ENCODE data around the gene PLCH1.

PLCH1 gene

GRCh38 chr3:155741603-155742002, 3.3 kb downstream of the PLCH1 start:
- no peak overlapping the region for H3K27ac ChIP-seq (replicated peaks)
- peaks cover 4% of the 10 kb centered on the region for H3K27me3 ChIP-seq (ENCODE audit: insufficient read depth, poor library complexity, severe bottlenecking)
- no peak overlapping the region for H3K4me3 ChIP-seq (replicated peaks; ENCODE audit: insufficient read depth, low read length)
- no peak for DNase-seq (ENCODE audit: low read depth in 1 of 2, low spot score in 1 of 2)
- no peak for TF ChIP-seq POLR2AphosphoS5 (IDR thresholded peaks at IDR 0.05; ENCODE audit: low read depth)
- TF ChIP-seq SPI1 (IDR thresholded peaks at IDR 0.05; ENCODE audit: borderline replicate concordance, low read depth): no peak
- TF ChIP-seq CTCF (IDR thresholded peaks at IDR 0.05; ENCODE audit: insufficient read depth, low read length): no peak
- no peak for TF ChIP-seq GABPA (IDR thresholded peaks at IDR 0.05; ENCODE audit: low read depth)
- TF ChIP-seq, protein P1, sequence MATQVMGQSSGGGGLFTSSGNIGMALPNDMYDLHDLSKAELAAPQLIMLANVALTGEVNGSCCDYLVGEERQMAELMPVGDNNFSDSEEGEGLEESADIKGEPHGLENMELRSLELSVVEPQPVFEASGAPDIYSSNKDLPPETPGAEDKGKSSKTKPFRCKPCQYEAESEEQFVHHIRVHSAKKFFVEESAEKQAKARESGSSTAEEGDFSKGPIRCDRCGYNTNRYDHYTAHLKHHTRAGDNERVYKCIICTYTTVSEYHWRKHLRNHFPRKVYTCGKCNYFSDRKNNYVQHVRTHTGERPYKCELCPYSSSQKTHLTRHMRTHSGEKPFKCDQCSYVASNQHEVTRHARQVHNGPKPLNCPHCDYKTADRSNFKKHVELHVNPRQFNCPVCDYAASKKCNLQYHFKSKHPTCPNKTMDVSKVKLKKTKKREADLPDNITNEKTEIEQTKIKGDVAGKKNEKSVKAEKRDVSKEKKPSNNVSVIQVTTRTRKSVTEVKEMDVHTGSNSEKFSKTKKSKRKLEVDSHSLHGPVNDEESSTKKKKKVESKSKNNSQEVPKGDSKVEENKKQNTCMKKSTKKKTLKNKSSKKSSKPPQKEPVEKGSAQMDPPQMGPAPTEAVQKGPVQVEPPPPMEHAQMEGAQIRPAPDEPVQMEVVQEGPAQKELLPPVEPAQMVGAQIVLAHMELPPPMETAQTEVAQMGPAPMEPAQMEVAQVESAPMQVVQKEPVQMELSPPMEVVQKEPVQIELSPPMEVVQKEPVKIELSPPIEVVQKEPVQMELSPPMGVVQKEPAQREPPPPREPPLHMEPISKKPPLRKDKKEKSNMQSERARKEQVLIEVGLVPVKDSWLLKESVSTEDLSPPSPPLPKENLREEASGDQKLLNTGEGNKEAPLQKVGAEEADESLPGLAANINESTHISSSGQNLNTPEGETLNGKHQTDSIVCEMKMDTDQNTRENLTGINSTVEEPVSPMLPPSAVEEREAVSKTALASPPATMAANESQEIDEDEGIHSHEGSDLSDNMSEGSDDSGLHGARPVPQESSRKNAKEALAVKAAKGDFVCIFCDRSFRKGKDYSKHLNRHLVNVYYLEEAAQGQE (IDR thresholded peaks at IDR 0.05; ENCODE audit: insufficient replicate concordance, low read depth): no peak

DNA sequence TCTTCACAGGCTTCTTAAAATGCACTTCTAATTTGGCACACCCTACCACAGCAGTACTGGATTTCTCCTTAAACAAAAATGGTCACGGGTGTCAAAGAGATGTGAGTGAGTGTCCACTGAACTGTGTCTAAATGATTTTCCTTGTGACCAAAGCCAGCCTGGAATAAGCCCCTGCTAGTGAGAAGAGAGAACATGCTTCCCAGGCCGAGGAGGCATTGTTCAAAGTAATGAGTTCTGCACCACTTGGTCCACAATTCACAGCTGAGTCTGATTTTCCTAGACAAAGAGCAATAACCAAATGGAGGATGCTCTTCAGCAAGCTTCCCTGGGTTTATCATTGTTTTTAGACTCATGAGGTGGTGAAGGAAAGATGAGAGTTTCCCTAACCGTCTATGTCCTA, 3.8 kb downstream of the PLCH1 start:
- Histone ChIP-seq H3K27me3 (ENCODE audit: insufficient read depth, poor library complexity, severe bottlenecking) (peaks cover 4% of the 10 kb centered on the region), H3K4me3 (replicated peaks; ENCODE audit: insufficient read depth, low read length) (no peak overlapping the region), H3K27ac (replicated peaks) (no peak overlapping the region)
- DNase-seq (ENCODE audit: low read depth in 1 of 2, low spot score in 1 of 2): no peak
- TF ChIP-seq GABPA (IDR thresholded peaks at IDR 0.05; ENCODE audit: low read depth) (no peak), CTCF (IDR thresholded peaks at IDR 0.05; ENCODE audit: insufficient read depth, low read length) (no peak), SPI1 (IDR thresholded peaks at IDR 0.05; ENCODE audit: borderline replicate concordance, low read depth) (no peak), POLR2AphosphoS5 (IDR thresholded peaks at IDR 0.05; ENCODE audit: low read depth) (no peak)
- TF ChIP-seq, protein P1 (IDR thresholded peaks at IDR 0.05; ENCODE audit: insufficient replicate concordance, low read depth): no peak

GRCh38 chr3:155739154-155739553, 5.7 kb downstream of the PLCH1 start:
- TF ChIP-seq, protein P1 (IDR thresholded peaks at IDR 0.05; ENCODE audit: insufficient replicate concordance, low read depth): no peak
- TF ChIP-seq GABPA (IDR thresholded peaks at IDR 0.05; ENCODE audit: low read depth) (no peak), CTCF (IDR thresholded peaks at IDR 0.05; ENCODE audit: insufficient read depth, low read length) (no peak), POLR2AphosphoS5 (IDR thresholded peaks at IDR 0.05; ENCODE audit: low read depth) (no peak), SPI1 (IDR thresholded peaks at IDR 0.05; ENCODE audit: borderline replicate concordance, low read depth) (no peak)
- no peak overlapping the region for H3K4me3 ChIP-seq (replicated peaks; ENCODE audit: insufficient read depth, low read length)
- no peak for DNase-seq (ENCODE audit: low read depth in 1 of 2, low spot score in 1 of 2)
- no peaks in the 10 kb centered on the region for H3K27me3 ChIP-seq (ENCODE audit: insufficient read depth, poor library complexity, severe bottlenecking)
- H3K27ac ChIP-seq (replicated peaks): no peak overlapping the region

All from HL-60 (cell line).